ENCODE measurements around the gene CELA3A.
"Not testable (repeated sequence)": the region's sequence is repeated elsewhere in the genome, so short reads cannot be mapped to it uniquely, and the experiment has no call there.

Gene CELA3A

DNA sequence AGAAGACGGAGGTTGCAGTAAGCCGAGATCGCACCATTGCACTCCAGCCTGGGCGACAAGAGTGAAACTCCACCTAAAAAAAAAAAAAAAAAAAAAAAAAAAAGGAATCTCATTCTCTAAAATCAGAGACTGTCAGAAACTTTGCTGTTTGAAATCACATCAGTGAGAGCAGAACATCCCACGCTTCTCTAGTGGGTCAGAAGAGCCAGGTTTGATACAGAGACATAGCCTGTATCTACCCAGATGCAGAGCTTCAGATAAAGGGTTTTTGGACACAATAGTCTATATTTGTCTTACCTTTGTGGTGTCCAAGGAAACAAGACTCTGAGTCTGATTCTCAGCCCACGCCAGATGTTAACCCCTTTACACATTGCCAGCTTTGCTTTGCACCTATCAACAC, 19.6 kb downstream of the CELA3A start:
- DNase-seq, result no peak

DNA sequence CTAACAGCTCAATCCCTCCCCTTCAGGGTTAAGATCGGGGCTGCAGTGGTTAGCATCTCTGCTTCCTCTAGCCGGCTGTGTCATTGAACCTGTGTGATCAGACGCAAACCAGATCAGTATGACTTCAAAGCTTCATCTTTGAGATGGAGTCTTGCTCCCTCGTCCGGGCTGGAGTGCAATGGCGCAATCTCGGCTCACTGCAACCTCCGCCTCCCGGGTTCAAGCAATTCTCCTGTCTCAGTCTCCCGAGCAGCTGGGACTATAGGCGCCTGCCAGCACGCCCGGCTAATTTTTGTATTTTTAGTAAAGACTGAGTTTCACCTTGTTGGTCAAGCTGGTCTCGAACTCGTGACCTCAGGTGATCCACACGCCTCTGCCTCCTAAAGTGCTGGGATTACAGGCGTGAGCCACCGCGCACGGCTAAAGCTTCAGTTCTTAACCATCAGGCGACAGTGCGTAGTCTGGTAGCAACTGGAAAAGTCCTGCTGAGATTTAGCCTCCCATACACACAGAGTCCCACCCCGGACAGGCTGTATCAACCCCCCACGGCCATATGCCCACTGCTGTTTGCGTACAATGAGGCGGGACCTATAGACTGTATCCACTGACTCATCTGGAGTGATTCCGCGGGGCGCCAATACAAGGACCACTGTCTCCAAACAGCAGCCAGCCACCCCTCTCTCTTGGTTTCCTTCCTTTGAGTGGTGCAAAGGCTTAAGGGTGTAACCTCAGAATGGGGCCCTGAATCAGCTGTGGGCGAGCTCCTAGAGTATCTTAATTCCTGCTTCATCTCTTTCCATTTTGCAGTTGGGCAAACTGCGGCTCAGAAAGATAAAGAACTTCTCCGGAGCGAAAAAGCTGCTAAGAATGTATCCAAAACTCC, 23.3 kb downstream of the CELA3A start:
- DNase-seq, result peak; percentile 86

DNA sequence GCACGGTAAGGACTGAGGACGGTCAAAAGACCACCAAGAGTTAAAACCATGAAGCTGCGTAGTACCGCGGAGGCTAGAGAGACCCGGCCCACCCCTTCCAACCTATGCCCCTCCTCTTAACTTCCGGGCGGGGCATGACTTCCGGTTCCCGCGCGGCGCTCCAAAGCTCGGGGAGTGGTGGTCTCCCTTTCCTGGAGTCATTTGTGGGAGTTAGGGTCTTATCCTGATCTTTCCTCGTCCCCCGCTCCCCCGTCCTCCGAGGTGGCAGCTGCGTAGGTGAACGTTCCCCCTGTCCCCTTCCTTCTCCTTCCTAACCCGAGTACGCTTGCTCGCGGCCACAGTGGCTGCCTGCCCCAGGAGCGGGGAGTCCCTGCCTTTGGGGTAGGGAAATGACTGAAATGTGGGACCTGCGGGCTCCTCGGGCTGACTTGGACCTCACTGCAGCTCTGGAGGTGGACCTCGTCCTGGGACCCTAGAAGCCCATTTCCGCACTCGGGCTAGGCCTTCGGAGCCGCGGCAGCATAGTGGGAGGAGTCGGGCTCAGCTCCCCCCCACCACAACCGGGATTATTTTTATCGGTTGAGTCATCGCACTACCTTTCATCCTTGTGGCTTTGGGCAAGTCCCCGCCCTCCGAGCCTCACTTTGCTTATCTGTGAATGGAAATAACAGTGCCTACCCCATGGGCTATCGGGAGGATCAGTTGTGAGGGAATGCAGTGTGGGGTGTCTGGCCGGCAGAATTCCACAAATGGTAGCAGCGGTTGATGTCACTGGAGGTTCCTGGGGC, 24.1 kb downstream of the CELA3A start:
- peak; percentile 95 for DNase-seq

DNA sequence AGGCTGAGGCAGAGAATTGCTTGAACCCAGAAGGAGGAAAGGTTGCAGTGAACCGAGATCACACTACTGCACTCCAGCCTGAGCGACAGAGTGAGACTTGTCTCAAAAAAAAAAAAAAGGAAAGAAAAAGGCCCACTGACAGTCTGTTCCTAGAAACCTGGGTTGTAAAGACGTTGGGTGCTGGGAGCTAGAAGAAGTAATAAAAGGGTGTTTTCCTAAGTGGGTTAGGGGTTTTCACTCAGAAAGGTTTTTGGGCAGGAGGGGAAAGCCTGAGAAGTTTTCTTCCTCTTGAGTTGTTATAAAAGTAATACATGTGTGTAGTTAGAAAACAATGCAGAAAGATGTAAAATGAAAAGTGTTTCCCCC, 25.4 kb downstream of the CELA3A start:
- no peak for DNase-seq

DNA sequence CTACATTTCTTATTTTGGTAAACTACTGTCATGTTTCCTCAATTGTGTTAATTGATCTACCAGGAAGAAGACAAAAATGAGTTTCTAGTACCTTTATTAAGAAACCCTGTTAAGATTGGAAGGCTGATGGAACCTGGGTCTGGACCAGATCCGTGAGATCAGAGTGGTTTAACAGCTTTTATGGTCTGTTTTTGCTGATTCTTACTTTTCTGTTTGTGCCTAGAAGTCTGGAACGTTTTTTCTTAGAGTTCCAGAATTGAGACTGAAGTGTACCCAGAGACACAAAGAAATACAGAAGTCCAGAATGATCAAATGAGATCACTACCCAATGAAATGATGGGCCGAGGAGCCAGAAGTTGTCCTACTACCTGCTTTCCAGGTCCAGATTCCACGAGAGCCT, 28.6 kb downstream of the CELA3A start:
- no peak for DNase-seq

DNA sequence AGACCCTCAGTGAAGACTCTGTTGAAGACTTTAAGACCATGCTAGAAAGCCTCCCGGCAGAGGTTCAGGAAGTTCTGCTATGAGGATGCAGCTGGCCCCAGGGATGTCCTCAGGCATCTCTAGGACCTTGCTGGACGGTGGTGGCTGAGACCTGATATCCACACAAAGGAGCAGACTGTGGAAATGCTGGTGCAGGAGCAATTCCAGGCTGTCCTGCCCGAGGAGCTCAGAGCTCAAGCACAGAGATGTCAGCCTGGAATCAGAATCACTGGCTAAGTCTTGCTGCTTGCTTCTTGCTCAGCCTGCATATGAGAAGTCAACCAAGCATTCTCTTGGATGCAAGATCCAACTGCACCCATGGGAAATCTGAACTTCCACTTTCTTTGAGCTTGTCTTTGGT, 29.0 kb downstream of the CELA3A start:
- no peak for DNase-seq

DNA sequence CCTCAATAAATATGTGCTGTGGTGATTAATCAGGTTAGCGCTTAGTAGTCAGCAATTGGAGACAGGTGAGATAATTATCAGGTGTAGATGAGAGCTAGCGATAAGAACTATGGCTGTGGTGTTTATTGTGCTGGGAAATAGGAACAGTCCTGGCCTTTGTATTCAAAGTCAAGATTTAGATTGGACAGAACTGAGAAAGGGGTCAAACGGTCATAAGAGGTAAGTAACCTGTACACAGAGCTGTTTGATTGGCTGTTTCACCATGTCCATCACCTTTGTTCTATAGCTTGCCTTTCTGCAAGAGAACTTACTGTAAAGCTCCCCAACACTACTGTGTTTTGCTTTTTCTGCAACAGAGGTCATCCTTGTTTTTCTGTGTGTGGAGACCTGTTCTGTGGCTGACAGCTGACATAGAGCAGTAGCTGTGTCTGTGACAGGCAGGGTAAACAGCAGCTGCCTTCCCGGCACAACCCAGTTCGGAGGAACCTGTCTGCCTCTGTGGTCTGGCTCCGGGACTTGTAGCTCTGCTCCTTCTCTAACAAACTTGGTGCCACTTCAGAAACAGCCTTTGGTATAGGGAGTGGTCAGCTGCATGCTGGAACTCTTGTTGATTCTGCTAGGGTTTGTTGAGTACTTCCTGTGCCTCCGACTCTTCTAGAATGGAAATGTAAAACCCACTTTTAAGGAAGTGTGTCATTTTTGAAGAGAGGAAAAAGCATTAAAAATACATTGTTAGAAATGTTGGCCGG, 29.9 kb downstream of the CELA3A start:
- peak; percentile 50 for DNase-seq

DNA sequence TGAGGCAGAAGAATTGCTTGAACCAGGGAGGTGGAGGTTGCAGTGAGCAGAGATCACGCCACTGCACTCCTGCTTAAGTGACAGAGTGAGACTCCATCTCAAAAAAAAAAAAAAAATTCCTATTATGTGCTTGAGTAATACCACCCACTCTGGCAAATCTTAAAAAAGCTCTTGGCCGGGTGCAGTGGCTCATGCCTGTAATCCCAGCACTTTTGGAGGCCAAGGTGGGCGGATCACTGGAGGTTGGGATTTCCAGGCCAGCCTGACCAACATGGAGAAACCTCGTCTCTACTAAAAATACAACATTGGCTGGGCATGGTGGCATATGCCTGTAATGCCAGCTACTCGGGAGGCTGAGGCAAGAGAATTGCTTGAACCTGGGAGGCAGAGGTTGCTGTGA, 33.4 kb downstream of the CELA3A start:
- not testable (repeated sequence) for DNase-seq

DNA sequence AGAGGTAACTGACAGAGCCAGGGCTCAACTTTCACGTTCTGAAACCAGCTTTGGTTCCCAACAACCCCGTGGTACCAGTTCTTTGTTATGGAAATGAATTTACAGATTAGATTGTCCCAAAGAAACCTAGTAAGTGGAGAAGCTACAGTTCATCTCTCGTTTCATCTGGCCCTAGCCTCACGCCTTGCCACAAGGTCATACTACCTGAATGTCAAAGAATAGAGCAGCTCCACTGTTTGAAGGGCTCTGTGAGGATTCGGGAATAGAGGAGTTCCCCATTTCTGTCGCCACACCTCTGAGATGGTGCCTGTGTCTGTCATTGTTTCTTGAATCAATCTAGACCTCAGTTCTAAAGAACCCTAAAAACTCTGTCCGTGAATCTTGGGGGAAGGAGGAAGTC, 36.1 kb downstream of the CELA3A start:
- no peak for DNase-seq

DNA sequence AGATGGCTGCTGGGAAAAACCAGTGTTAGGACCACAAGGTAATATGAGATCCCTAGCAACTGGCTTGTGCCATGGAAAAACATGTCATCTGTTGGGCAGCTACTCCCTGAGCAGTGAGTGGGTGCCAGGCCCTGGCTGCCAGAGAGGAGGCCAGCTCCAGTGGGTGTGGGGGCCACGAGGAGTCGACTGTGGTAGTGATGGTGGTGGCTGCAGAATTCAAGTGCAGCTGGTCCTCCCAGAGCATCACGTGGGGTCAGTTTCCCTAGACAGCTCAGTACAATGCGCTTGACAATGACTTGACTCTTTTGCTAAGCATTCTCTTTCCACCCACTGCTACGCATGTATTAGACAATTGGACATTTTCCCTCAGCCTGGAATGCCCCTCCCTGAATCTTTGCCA, 36.6 kb downstream of the CELA3A start:
- peak; percentile 79 for DNase-seq

DNA sequence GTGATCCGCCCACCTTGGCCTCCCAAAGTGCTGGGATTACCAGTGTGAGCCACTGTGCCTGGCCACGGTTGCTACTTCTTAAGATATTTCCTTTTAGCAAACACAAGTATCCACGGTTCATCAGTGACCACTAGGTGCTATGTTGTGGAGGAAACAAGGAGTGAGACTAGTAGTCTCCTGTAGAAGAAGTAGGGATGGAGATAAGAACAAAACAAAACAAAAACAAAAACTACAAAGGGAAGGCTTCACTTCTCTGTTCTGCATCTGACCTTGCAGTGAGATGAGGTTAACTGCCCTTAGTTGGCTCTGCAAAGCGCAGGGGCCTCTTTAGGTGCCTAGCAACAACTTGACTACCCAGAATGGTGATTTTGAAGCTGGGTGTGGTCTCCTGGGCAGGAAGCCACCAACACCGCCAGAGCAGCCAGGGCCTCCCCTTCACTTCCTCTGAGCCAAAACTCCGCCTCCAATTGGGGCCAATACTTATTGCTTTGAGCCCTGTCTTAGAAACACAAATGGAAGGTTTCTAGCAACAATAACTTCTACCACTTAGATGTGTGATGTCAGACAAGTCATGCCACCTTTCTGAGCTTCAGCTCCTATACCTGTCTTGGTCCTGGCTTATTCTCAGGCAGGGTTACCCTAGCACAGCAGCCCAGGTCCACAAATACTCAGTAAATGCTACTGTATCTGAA, 38.3 kb downstream of the CELA3A start:
- peak; percentile 91 for DNase-seq

DNA sequence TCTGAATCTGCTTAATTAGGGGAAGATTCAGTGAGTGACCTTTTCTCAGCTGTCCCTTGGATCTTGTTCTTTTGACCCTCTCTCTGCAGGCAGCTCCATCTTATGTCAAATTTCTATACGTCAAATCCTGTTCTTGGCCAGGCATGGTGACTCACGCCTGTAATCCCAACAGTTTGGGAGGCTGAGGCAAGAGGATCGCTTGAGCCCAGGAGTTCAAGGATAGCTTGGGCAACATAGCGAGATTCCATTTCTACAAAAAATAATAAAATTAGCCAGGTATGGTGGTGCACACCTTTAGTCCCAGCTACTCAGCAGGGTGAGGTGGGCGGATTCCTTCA, 38.8 kb downstream of the CELA3A start:
- no peak for DNase-seq

DNA sequence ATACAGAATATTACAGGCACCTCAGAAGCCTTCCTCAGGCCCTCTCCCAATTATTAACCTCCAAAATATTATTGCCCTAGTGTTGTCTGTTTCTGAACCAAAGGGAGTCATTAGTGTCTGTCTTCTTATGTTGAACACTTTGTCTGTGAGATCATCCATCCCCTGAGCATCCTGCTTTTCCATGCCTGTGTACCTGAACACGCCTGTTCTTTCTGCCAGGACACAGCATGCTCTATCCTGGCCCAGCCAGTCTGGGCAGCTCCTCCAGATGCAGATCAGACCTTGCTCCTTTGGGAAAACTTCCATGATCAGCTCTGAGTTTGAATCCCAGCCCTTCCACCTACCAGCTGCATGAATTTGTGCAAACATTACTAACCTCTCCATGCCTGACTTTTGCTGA, 40.0 kb downstream of the CELA3A start:
- no peak for DNase-seq

DNA sequence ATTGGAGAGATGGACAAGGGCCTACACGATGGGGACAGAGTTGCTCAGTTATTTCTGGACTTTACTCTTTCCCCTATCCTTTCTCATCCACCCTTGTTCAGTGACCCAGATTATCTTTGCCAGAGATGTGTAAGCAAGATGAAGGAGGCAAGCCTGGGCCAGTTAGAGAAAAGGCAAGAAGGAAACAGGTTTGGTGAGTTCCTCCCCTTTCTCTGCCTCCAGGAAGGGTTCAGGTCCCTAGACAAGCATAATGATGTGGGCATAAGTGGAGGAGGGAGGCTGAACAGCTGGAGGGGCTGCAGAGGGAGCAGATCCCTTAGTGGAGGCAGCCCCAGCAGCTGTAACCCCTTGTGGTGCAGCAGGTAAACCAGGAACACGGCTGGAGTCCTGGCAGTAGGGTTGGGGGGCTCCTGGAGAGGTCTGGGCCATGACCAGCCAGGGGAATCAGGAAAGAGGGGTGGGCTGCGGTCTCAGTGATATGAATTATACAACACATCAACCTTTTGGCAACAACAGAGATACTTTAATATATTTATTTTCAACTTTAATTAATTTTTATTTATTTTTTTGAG, 41.8 kb downstream of the CELA3A start:
- DNase-seq, result no peak

DNA sequence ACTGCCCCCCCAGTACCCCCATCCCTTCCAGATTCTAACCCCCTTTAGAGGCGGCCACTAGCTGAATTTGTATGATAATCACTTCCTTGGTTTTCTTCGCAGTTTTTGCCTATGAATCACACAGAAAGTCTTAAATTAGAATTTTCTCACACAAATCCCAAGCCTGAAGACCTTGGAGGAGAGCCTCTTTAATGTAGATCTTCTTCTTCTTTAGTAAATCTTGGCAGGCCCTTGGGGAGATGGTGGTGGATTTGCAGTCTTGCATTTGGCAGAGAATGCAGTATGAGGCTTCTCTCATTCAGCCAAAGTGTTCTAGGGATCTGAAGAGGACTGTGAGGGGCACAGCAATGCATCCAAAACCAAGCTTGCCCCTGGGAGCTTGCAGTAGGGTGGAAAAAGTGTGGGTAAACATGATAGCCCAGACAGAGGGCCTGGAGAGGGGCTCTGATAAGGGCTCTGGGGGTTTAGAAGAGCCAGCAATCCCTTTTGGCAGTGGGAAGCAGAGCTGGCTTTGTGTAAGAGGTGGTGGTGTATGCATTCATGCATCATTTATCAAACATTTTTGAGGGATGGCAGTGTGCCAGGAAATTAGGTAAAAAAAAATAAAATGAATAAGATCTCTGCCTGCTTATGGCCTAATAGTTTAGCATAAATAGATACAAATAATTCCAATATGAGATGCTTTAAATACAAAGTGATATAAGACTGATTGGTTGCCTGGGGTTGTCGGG, 43.4 kb downstream of the CELA3A start:
- DNase-seq, result no peak

DNA sequence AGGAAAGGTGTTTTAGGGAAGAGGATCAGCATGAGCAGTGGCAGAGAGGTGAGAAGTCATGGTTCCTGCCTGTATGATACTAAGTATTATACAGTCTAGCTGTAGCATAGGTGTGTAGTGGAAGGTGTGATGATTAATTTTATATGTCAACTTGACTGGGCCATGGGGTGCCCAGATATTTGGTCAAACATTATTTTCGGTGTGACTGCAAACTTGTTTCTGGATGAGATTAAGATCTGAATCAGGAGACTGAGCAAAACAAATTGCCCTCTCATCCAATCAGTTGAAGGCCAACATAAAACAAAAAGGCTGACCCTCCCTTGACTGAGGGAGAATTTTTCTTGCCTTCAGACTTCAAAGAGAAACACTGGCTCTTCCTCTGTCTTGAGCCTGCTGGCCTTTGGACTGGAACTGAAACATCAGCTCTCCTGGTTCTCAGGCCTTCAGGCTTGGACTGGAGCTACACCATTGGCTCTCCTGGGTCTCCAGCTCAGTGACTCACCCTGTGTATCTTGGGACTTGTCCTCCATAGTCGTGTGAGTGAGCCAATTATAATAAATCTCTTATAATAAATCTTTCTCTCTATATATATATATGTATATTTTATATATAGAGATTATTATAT, 44.3 kb downstream of the CELA3A start:
- DNase-seq, result no peak

DNA sequence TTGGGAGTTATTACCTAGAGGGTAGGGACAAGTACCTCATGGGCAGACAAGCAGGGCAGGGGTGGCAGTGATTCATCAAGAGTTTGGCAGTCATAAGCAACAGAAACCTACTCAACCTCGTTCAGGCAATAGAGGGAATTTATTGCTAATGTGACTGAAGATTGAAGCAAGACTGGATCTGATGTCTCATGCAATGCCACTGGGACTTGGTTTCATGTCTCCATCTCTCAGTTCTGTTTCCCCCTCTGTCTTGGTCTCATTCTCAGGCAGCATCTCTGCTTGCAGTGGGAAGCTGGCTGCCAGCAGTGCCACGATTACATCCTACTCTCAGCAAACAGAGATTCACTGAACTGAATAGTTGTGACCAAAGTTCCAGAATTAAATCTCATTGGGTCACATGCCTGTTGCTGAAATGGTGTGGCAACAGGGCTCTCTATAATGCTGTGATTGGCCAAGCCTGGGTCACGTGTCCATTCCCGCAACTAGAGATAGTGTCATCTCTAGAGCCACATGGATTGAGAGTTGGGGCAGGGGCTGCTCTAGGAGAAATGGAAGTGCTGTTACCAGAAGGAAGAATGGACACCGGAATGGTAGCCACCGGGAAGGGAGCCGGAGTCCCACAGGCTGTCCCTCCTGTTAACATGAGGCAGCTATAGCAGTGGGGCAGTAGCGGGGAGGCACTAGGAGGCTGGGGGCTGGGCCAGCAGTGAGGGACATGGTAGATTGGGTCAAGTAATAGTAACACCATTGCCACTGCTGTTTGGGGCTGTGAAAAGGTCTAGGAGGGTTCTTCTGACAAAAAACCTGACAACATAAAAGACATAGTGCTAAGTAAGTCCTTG, 47.1 kb downstream of the CELA3A start:
- DNase-seq, result no peak

DNA sequence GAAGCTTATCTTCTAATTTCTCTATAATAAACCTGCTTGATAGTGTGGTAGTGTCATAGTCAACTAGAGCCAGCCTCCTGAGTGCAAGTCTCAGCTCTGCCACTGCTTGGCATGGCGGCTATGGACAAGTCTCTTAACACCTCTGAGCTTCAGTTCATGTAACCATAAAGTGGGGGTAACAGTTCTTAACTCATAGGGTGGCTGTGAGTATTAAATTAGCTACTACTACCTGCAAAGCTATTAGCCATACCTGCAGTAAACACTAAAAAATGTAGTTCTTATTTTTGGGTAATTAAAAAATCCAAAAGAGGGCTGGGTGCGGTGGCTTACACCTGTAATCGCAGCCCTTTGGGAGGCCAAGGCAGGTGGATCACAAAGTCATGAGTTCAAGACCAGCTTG, 48.9 kb downstream of the CELA3A start:
- no peak for DNase-seq

DNA sequence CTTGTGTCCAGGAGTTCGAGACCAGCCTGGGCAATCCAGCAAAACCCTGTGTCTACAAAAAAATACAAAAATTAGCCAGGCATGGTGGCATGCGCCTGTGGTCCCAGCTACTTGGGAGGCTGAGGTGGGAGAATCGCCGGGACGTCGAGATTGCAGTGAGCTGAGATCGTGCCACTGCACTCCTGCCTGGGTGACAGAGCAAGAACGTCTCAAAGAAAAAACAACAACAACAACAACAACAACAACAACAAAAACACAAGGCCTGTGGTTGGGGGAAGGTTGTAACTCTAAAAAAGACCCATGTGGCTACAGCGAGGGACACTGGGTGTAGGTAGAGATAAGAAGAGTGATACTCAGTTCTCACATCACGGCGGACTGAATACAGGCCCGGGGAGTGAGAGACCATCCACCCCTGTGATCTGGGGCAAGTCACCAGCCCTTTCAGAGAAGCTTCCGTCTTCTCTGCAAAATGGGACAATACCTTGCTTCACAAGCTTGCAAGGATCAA, 50.2 kb downstream of the CELA3A start:
- no peak for DNase-seq

All from femur (tissue), 1 donor.